Measurements from ENCODE around the gene GALNT10.

DNA sequence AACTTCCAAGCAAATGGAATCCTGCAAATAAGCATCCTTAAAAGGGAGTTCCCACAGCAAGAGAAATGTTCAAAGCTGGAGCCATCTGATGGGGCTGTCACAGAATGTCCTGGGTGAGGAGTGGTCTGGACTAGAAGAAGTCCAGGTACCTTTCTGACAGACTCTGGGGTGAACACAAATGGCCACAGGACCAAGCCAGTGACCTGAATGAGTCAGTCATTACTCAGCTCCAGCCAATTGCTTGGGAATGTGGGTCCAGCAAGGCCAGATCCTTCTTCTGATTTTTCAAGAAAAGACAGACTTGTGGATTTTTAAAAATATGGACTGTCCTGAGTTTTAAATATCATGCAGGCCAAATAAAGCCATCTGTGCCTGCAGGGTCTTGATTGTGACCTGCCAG lies 30.1 kb downstream of the GALNT10 start:
- TF ChIP-seq RAD21 (IDR thresholded peaks at IDR 0.05; ENCODE audit: insufficient read depth, low read depth, low read length) (no peak), TAF1 (IDR thresholded peaks at IDR 0.05; ENCODE audit: borderline replicate concordance, low read depth, low read length) (no peak), NR2C2 (IDR thresholded peaks at IDR 0.05; ENCODE audit: borderline replicate concordance, control insufficient read depth, insufficient read length, low read depth) (no peak), SP1 (IDR thresholded peaks at IDR 0.05; ENCODE audit: low read depth, low read length) (no peak), TARDBP (IDR thresholded peaks at IDR 0.05; ENCODE audit: borderline replicate concordance) (no peak), ESRRA (IDR thresholded peaks at IDR 0.05; ENCODE audit: low read length) (no peak), EGR1 (IDR thresholded peaks at IDR 0.05; ENCODE audit: borderline replicate concordance in 1 of 2, low read depth in 2 of 2, low read length in 2 of 2) (no peak), FOXM1 (IDR thresholded peaks at IDR 0.05; ENCODE audit: low read depth, low read length) (no peak), ZNF384 (IDR thresholded peaks at IDR 0.05; ENCODE audit: borderline replicate concordance, low read depth, low read length) (no peak), POLR2A (IDR thresholded peaks at IDR 0.05; ENCODE audit: low read depth, low read length) (no peak), NRF1 (conservative IDR thresholded peaks at IDR 0.05; ENCODE audit: low read depth, low read length) (no peak)
- TF ChIP-seq, protein P1, sequence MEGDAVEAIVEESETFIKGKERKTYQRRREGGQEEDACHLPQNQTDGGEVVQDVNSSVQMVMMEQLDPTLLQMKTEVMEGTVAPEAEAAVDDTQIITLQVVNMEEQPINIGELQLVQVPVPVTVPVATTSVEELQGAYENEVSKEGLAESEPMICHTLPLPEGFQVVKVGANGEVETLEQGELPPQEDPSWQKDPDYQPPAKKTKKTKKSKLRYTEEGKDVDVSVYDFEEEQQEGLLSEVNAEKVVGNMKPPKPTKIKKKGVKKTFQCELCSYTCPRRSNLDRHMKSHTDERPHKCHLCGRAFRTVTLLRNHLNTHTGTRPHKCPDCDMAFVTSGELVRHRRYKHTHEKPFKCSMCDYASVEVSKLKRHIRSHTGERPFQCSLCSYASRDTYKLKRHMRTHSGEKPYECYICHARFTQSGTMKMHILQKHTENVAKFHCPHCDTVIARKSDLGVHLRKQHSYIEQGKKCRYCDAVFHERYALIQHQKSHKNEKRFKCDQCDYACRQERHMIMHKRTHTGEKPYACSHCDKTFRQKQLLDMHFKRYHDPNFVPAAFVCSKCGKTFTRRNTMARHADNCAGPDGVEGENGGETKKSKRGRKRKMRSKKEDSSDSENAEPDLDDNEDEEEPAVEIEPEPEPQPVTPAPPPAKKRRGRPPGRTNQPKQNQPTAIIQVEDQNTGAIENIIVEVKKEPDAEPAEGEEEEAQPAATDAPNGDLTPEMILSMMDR (IDR thresholded peaks at IDR 0.05 in 2 of 3, conservative IDR thresholded peaks at IDR 0.05 in 1 of 3; ENCODE audit: control insufficient read depth in 2 of 3, extremely low read depth in 1 of 3, insufficient read depth in 1 of 3, low read depth in 3 of 3, low read length in 3 of 3), result no peak
- TF ChIP-seq, protein P2, sequence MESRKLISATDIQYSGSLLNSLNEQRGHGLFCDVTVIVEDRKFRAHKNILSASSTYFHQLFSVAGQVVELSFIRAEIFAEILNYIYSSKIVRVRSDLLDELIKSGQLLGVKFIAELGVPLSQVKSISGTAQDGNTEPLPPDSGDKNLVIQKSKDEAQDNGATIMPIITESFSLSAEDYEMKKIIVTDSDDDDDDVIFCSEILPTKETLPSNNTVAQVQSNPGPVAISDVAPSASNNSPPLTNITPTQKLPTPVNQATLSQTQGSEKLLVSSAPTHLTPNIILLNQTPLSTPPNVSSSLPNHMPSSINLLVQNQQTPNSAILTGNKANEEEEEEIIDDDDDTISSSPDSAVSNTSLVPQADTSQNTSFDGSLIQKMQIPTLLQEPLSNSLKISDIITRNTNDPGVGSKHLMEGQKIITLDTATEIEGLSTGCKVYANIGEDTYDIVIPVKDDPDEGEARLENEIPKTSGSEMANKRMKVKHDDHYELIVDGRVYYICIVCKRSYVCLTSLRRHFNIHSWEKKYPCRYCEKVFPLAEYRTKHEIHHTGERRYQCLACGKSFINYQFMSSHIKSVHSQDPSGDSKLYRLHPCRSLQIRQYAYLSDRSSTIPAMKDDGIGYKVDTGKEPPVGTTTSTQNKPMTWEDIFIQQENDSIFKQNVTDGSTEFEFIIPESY (IDR thresholded peaks at IDR 0.05), result no peak
- TF ChIP-seq, protein P3, sequence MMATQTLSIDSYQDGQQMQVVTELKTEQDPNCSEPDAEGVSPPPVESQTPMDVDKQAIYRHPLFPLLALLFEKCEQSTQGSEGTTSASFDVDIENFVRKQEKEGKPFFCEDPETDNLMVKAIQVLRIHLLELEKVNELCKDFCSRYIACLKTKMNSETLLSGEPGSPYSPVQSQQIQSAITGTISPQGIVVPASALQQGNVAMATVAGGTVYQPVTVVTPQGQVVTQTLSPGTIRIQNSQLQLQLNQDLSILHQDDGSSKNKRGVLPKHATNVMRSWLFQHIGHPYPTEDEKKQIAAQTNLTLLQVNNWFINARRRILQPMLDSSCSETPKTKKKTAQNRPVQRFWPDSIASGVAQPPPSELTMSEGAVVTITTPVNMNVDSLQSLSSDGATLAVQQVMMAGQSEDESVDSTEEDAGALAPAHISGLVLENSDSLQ (IDR thresholded peaks at IDR 0.05), result no peak
